Erythroblast (primary cell): ENCODE results near the gene MEF2C.
A peak's percentile ranks its signal among the peaks of the same experiment; 100 is the strongest.

ENCODE experiments used
- DNase-seq, 2 experiments: peaks; one replicate each; lab custom pipeline; 2025; lab: John Stamatoyannopoulos, UW
- GATA1 ChIP-seq: IDR thresholded peaks from 2 replicates; pipeline ENCODE4 v1.6.1; 2011; ENCODE audit warnings: low read depth, mild to moderate bottlenecking, control low read depth, low read length, moderate library complexity
- POLR2A ChIP-seq: IDR thresholded peaks from 2 replicates; pipeline ENCODE4 v1.6.1; 2011; ENCODE audit warnings: mild to moderate bottlenecking, low read length

The MEF2C gene

DNA sequence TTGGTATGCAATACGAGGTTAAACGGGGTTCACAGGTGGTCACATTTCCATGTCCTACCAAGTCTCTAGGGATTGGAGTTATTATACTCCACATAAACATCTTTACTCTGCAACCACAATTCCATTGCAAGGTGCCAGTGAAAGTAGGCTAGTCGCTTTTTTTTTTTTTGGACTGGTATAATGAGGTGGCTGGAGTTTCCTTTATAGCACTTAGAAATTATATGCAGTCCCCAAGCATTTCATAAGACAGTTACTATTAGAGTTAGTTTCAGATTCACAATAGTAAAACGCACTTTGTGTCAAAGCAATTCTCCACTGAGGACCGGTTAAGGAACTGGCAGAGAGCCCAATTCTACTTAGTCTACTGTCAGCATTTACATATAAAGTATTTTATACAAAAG, 1.4 kb downstream of the MEF2C start:
- TF ChIP-seq GATA1: no peak
- no peak for TF ChIP-seq POLR2A
- DNase-seq: peak; percentile 15 to 19

DNA sequence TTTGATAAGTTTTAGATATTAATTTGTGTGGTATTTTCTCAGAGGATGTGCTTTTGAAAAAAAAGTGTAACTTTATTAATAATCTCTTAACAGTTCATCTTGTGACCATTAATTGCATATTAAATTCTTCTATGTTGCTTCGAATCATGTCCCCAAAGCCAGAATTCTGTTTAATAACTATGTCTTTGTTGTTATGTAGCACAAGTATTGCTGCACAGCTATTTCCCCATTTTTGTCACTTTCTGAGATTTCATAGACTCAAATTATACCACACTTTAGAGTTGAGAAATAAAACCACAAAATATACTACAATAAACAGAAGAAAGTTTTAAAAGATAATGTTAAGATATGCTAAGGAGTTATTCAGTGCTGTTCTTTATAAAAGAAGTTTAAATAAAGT, 2.8 kb downstream of the MEF2C start:
- TF ChIP-seq POLR2A (no peak), GATA1 (no peak)
- no peak for DNase-seq

DNA sequence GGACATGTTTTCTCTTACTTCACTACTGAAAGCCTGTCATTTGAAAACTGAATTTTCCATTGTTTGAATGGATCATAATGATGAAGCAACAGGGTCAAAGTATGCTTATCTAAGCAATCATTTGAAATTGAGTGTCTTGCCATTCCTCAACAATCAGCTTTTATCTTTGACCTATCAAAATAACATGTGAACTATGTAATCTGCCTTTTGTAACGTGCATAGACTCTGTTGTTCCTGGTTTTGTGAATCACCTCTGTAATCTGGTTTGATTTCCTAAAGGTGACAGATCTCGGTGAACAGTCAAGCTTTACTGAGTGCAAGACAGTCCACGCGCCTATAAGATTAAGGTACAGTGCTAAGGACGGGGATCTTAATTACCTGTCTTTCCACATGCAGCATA, 3.3 kb downstream of the MEF2C start:
- DNase-seq: no peak
- TF ChIP-seq POLR2A (no peak), GATA1 (no peak)

DNA sequence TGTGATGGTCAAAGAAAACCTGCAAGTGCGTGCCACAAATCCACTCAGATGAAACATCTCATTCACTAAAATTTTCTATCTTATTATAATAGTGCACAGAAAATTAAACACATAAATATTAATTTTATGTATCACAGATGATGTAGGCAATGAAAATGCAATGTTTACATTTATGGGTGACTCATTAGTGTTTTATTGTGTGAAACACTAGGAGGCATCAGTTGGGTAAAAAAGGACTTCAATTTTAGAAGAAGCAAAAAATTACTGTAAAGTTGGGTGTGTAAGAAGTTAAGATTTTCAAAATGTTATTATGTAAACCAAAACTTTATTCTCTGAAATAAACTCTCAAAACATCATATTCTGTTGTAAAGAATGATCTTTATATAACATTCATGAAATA, 4.0 kb downstream of the MEF2C start:
- DNase-seq: peak in 1 of 2 experiments; percentile 8
- TF ChIP-seq GATA1: no peak
- no peak for TF ChIP-seq POLR2A

DNA sequence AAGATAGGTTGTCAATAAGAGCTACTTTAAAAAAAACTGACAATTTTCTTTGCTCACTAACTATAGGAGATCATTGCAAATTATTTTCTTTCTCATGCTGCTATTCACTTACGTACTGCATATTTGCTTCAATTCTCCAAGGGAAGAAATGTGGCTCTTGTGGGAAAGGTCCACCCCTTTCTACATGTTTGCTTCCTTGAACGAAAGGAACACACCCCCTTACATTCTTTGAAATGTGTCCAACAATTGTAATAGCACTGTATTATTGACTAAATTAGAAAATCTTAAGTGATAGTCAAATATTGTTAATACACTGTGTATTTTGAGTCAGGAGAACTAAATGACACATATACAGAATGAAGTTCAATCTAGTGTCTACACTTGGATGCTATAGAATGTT, 5.2 kb downstream of the MEF2C start:
- no peak for TF ChIP-seq GATA1
- TF ChIP-seq POLR2A: no peak
- no peak for DNase-seq

DNA sequence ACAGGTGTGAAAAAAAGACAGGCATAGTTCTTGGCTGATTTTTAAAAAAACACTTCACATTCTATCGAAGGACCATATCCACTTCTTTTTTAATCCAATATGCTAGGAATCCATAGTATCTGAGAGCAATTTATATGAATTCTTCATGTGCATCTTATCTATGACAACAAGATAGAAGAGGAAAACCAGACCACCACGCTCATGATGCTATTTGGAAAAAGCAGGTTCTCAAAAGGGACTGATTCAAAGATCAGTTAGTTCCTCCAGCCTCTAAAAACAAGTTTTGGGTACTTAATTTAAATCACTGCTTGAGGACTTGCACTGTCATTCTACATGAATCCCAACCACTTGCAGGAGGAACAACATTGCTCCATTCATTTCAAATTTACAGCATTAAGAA, 6.3 kb downstream of the MEF2C start:
- DNase-seq: no peak
- no peak for TF ChIP-seq POLR2A
- TF ChIP-seq GATA1: no peak

DNA sequence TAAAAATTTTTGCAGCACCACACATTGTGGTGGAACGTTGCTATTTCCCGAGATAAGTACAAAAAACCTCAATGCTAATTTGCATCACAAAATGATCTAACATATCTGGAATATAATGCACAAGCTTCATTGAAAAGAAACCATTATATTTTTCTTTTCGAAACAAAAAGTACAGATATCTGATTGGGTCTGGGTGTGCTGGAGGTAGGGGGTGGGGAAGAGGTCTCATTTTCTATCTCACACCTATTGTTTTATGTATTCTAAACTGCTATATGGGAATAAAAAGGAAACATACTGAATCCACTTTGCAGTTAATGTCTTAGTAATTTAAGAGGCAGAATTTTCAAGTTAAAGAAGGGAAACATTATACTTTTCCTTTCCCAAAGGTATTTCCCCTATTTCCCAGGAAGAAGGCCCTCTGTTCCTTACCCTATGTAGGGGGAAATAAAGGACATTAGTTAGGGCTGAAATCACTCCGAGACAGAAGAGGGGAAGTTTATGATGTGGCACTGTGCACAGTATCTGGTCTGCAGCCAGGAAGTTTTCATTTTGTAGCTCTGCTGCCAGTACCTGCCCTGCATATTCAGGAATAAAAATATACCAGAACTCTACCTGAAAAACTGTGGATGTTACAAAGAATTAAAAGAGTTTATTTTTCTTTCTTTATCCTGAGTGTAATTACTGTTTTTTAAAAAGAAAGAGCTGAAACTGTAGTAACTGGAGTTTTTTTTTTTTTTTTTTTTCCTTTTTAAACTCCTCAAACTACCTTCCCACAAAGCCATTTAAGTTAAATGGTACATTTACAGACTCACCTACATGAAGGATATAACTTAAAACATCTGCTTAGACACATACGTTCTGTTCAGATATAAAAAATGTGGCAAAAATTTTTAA, 7.4 kb downstream of the MEF2C start:
- TF ChIP-seq GATA1 (no peak), POLR2A (peak; percentile 72)
- DNase-seq: peak in 1 of 2 experiments; percentile 30

DNA sequence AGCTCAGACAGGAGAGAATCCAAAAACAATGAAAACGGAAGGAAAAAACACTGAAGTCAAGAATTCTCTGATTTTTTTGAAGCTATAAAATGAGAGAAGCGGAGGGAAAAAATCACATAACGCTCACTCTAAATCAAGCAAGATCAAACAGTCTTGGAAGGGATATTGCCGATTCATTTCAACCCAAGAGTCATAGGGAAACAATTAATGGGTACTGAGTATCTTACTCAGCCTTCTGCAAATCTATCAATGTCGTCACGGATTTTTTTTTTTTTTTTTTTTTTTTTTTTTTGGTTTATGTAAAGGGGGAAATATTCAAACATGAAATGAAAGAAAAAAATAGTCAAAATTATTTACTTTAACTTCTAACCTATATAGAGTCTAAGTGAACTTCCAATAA, 9.5 kb downstream of the MEF2C start:
- TF ChIP-seq GATA1 (no peak), POLR2A (no peak)

DNA sequence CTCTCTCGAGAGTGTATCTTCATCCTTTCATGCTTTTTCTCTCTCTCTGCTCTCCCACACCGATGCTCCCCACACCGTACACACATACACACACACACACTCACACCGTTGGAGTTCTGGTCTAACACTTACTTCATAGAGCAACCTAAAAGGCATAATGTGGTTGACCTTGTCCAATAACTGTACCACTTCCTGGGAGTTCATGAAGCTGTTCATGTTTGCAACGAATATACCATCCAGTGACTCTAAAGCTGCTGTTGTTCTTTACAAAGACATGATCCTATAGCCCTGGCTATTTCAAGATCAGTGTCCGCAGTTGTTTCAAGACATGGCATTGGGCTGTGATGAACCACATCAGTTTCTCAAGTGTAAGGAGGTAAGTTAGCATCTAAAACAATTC, 10.0 kb downstream of the MEF2C start:
- TF ChIP-seq POLR2A (no peak), GATA1 (no peak)
- DNase-seq: no peak

More for the DNA sequence above, 9.5 kb downstream of the MEF2C start:
- no peak for DNase-seq

DNA sequence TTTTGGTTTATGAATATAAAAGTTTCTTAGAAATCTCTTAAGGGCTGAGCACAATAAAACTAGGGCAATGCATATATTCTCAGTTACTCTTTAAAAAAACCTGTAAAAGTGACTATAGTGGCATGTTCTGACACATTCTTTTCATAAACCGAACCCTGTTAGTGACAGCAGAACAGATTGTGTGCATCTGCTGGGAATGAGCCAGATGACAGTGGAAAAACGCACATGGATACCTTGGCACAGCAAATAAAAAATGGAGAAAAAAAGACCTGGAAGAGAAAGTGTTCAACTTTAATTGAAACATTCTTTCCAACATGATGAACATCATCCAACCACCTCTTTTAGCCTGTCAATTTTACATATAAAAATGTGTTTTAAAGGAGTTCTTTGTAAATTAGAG, 12.7 kb downstream of the MEF2C start:
- DNase-seq: no peak
- TF ChIP-seq POLR2A (no peak), GATA1 (no peak)

DNA sequence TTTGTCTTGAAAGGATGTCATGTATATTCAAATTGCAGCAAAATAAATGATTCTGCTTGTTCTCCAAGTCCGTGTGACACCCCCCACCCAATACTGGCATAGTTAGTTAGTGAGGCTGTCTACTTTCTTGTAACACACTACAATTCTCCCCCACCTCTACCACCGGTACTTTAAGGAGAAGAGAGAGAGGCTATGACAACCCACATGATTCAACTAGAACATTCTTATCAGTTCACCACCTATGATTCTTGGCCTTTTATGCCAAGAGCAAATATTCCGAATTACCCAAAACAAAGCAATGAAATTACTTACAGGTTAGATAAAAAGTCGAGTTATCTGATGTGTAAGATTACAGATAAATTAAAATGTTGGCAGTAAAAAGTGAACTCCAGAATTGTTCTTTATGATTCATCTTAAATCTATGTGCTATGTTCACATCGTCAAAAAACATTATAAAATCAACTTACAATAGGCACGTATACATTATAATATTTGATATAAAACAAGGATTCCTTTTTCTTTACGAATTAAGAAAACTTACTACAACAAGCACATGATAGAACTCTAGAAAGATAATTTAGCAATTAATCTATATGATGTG, 14.4 kb downstream of the MEF2C start:
- no peak for DNase-seq
- TF ChIP-seq POLR2A (no peak), GATA1 (no peak)

DNA sequence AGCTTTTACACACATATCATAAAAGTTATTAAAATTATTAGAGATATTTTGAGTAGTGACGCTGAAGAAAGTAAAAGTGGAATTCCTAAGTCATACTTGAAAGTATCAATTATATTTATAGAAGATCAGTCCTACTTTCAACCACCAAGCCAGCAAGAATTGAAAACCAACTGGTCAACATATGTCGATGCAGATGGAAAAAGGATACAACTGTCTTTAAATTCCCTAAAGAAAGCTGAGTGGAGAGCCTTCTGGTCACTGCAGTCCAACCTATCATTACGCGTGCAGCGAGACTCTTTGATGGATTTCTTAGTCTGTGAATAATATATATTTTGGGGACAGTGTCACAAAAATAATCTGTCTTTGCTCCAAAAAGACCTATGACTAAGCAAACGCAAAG, 15.3 kb downstream of the MEF2C start:
- TF ChIP-seq POLR2A: no peak
- TF ChIP-seq GATA1: no peak
- DNase-seq: no peak

DNA sequence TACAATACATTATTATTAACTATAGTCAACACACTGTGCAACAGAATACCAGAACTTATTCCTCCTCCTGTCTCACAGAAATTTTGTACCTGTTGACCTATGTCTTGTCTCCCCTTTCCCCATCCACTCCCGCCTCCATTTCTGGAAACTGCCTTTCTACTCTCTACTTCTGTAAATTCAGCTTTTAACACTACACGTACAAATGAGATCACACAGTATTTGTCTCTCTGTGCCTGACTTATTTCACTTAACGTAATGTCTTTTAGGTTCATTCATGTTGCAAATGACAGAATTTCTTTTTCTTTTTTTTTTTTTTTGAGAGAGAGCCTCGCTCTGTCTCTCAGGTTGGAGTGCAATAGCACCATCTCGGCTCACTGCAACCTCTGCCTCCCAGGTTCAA, 19.5 kb downstream of the MEF2C start:
- no peak for TF ChIP-seq POLR2A
- no peak for TF ChIP-seq GATA1
- DNase-seq: no peak

DNA sequence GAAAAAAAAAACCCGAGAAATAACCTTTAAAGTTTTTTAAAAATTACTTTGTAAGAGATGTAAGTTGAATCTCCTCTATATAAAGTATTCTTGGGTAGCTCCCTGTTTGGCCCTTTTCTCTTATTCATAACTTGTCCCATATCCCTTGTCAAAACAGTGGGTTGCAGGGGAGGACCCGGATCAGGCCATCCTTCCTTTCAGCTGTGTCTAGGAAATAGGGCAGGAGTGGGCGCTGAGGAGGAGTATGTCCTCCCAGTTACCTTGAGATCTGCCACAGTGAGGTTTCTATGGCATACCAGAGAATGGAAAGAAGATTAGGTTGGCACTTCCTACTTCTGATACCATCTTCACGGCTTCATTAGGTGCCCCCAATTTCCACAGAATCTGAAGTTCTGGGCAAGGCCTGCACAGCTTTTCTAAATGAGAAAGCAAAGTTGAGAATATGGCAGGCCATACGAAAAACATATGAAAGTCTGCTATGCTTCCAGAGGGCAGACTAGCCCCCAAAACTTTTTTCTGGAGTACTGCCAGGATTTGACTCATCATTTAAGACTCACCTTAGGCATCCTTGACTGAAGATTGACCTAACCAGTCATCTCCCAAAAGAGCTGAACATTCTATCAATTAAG, 20.3 kb downstream of the MEF2C start:
- DNase-seq: no peak
- no peak for TF ChIP-seq GATA1
- TF ChIP-seq POLR2A: no peak
